T follicular helper cell (primary cell): ENCODE results near the gene VARS1.
"Not testable (repeated sequence)": the region's sequence is repeated elsewhere in the genome, so short reads cannot be mapped to it uniquely, and the experiment has no call there.

Experiments used
- DNase-seq: peaks from one replicate; pipeline ENCODE4 v3.0.0-alpha.2; 2020; ENCODE audit warnings: low read depth
- total RNA-seq, 2 experiments: gene quantifications; one replicate each; lab custom pipeline; 2026; lab: John Stamatoyannopoulos, UW

The VARS1 gene
- total RNA-seq = 80.1 to 229 reads per million in 2 experiments

DNA sequence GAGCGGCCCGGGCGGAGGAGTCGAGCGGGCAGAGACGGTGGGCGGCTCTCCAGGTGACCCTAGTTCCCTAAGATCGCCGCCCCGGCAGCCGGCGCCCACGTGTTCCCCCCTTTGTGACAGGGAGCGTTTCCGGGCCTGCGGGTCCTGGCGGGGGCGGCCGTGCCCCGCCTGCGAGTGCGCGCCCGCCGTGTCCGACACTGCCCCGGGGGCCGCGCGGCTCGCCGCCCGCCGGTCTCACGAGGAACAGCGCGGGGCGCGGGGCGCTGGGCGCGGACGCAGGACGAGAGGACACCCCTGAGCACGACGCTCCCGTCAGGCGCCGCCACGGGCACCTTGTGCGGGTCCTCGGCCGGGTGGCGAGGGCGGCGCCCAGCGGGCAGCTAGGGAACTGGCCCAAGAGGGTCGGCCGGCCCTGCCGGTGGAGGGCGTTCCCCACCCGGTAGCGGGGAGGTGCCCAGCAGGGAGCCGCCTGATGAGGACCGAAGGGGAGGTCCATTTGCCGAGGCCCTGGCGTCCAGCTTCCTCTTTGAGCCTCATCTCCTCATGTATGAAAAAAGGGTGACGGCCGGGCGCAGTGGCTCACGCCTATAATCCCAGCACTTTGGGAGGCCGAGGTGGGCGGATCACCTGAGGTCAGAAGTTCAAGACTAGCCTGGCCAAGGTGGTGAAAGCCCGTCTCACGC is at the start of gene VARS1:
TSS of gene VARS1 (minus strand) at position 137 of the 683 bp plus-strand sequence. CDS start 535 bp downstream, outside the sequence.
- DNase-seq = peak; percentile 62

GRCh38 chr6:31844507-31844906 is 49.0 kb upstream of the VARS1 start:
- DNase-seq = no peak

GRCh38 chr6:31842053-31842452 is 46.5 kb upstream of the VARS1 start:
- no peak for DNase-seq

DNA sequence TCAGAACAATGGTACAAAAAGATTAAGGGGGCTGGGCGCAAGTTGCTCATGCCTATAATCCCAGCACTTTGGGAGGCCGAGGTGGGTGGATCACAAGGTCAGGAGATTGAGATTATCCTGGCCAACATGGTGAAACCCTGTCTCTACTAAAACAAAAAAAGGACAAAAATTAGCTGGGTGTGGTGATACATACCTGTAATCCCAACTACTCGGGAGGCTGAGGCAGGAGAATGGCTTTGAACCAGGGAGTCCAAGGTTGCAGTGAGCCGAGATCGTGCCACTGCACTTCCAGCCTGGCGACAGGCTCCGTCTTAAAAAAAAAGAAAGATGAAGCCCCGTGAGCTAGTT is 44.2 kb upstream of the VARS1 start:
- DNase-seq = not testable (repeated sequence)

DNA sequence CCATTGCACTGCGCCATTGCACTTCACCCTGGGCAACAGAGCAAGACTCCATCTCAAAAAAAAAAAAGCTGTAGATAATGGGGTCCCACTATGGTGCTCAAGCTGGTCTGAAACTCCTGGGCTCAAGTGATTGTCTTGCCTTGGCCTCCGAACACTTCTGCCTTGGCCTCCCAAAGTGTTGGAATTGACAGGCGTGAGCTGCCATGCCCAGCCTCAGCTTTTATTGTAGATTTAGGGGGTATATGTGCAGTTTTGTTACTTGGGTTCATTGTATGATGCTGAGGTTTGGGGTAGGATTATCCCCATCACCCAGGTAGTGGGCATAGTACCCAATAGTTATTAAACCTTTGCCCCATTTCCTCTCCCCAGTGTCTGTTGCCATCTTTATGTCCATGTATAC is 43.4 kb upstream of the VARS1 start:
- no peak for DNase-seq

DNA sequence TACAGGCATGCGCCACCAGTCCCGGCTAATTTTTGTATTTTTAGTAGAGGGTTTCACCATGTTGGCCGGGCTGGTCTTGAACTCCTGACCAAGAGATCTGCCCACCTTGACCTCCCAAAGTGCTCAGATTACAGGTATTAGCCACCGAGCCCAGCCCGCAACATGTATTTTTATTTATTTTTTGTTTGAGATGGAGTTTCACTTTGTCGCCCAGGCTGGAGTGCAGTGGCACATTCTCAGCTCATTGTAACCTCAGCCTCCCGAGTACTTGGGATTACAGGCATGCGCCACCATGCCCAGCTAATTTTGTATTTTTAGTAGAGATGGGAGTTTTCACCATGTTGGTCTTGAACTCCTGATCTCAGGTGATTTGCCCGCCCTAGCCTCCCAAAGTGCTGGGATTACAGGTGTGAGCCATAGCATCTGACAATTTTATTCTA is 42.6 kb upstream of the VARS1 start:
- not testable (repeated sequence) for DNase-seq

GRCh38 chr6:31837369-31838113 is 42.0 kb upstream of the VARS1 start:
- DNase-seq = no peak

GRCh38 chr6:31836474-31837368 is 41.2 kb upstream of the VARS1 start:
- no peak for DNase-seq

DNA sequence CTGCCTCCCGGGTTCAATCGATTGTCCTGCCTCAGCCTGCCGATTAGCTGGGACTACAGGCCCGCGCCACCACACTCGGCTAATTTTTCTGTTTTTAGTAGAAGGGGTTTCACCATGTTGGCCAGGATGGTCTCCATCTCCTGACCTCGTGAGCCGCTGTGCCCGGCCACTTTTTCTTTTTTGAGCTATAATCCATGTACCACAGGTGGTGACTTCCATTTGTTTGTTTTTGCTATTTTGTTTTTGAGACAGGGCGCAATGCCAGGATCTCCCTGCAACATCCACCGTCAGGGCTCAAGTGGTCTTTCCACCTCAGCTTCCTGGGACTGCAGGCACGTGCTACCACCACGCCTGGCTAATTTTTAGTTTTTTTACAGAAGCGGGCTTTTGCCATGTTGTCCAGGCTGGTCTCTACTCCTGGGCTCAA is 40.5 kb upstream of the VARS1 start:
- DNase-seq = no peak

DNA sequence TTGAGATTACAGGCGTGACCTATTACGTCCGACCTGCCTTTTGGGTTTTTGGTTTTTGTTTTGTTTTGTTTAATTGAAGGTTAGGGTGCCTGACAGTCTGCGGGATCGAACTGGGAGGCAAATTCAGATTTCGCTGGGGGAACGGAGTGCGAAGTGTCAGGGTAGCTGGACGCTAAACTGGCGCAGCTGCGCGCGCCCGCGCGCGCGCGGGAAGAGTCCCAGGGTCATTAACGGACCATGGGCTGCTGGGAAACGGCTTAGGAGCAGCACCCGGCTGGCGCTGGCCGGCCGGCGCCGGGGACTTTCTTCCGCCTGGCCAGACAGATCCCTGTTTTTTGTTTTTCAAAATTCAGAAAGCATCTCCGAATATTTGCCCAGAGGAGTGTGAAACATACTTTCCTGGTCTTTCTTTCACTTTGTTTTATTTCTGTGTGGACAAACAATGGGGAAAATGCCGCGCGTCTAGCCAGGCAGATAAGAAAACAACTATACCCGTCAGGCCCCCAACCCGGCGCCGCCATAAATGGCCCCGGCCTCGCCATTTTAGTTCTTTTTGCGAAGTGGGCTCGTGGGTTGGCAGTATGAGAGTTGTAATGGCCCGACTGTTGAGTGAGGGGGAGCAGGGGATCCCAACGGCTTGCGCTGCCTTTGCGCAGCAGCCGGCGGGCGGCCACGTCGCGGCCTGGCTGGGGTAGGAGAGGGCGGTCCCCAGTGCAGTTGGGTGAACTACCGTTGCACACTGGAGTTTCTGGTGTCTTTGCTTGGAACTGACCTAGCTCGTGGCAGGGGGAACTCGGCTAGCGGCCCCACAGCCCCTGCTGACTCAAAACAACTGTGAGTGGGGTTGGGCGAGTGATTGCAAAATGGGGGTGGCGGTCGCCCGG is 39.1 kb upstream of the VARS1 start:
- peak; percentile 70 for DNase-seq

DNA sequence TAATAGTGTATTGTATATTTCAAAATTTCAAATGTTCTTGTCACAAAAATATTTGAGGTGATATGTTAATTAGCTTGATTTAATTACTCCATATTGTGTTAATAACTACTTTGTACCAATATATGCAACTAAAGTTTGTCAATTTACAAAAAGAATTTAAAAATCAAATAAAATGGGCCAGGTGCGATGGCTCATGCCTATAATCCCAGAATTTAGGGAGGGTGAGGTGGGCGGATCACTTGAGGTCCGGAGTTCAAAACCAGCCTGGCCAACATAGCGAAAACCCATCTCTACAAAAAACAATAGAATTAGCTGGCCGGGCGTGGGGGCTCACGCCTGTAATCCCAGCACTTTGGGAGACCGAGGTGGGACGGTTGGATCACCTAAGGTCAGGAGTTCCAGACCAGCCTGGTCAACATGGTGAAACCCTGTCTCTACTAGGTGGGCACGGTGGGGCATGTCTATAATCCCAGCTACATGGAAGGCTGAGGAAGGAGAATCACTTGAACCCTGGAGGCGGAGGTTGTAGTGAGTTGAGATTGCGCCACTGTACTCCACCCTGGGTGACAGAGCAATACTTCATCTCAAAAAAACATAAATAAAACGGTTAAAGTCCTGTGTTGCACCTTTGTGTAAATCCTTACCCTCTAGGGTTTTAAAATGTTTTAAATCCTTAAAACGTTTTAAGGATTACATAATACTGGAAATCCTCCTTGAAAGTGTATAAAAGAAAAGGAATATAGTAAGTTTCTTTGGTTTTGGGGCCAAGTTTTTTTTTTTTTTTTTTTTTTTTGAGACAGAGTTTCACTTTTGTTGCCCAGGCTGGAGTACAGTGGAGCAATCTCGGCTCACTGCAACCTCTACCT is 36.0 kb upstream of the VARS1 start:
- no peak for DNase-seq

DNA sequence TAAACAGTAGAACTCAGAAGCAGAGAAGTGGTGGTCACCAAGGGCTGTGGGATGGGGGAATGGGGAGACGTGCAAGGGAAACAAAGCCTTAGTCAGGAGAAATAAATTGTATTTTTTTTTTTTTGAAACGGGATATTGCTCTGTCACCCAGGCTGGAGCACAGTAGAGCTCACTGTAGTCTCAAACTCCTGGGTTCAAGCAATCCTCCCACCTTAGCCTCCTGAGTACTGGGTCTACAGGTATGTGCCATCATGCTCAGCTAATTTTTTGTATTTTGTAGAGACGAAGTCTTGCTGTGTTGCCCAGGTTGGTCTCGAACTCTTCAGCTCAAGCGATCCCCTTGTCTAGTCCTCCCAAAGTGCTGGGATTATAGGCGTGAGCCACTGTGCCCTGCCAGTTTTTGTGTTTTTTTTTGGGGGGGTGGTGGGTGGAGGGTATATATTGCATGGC is 35.4 kb upstream of the VARS1 start:
- DNase-seq = no peak

DNA sequence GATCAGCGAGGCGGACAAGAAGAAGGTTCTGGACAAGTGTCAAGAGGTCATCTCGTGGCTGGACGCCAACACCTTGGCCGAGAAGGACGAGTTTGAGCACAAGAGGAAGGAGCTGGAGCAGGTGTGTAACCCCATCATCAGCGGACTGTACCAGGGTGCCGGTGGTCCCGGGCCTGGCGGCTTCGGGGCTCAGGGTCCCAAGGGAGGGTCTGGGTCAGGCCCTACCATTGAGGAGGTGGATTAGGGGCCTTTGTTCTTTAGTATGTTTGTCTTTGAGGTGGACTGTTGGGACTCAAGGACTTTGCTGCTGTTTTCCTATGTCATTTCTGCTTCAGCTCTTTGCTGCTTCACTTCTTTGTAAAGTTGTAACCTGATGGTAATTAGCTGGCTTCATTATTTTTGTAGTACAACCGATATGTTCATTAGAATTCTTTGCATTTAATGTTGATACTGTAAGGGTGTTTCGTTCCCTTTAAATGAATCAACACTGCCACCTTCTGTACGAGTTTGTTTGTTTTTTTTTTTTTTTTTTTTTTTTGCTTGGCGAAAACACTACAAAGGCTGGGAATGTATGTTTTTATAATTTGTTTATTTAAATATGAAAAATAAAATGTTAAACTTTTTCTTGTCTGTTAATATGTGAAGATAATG is 34.2 kb upstream of the VARS1 start:
- DNase-seq = no peak

- DNase-seq = peak; percentile 74
Observed at GRCh38 chr6:31827286-31828079, 31.9 kb upstream of the VARS1 start, which contains the start of gene HSPA1B. Gene HSPA1B (plus strand): TSS chr6:31827738. CDS start chr6:31827951, 213 bp downstream.

DNA sequence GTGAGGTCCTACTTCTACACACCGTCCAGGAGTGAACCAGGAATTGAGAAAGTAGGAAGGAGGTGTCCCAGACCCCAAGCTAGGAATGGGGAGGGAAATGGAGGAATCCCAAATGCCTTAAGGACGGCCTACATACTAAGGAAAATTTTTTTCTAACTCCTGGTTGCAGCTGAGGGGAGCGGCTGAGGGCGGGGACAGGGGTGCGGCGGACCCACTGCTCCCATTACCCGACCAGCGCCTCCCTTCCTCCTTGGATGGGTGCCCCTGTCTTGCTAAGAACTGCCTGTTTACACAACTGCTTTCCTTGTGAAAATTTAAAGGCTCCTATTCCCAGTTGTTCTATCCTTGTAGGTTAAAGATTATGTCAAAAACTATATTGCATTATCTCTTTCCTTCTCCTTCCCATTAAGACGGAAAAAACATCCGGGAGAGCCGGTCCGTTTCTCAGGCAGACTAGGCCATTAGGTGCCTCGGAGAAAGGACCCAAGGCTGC is 31.3 kb upstream of the VARS1 start:
- DNase-seq = no peak

- DNase-seq = no peak
Observed at GRCh38 chr6:31825553-31825952, 30.0 kb upstream of the VARS1 start.

GRCh38 chr6:31823592-31824196 is 28.1 kb upstream of the VARS1 start:
- DNase-seq = not testable (repeated sequence)
